WERI-Rb-1 (cell line): ENCODE measurements around the gene GAPVD1.
"Not testable (repeated sequence)": the region's sequence is repeated elsewhere in the genome, so short reads cannot be mapped to it uniquely, and the experiment has no call there.

Experiments used
- DNase-seq: peaks from one replicate; pipeline ENCODE4 v3.0.0-alpha.2; 2020
- H3K27ac ChIP-seq: fragments of 250-450 bp; sonication (Bioruptor Pico); 2 replicates; pipeline ENCODE4 v1.5.1; 2020; ENCODE audit warnings: mild to moderate bottlenecking, moderate library complexity
- H3K27me3 ChIP-seq: fragments of 250-450 bp; sonication (Bioruptor Pico); 2 replicates; pipeline ENCODE4 v1.5.1; 2021; ENCODE audit warnings: mild to moderate bottlenecking, low read depth, moderate library complexity; ENCODE audit not compliant: insufficient read depth, severe bottlenecking
- H3K36me3 ChIP-seq: fragments of 250-450 bp; sonication (Bioruptor Pico); 2 replicates; pipeline ENCODE4 v1.5.1; 2020; ENCODE audit warnings: mild to moderate bottlenecking, moderate library complexity
- H3K4me3 ChIP-seq: 2 replicates; pipeline ENCODE4 v1.5.1; 2011; ENCODE audit warnings: low read depth, mild to moderate bottlenecking, control low read depth, low read length
- H3K9me3 ChIP-seq: fragments of 250-450 bp; sonication (Bioruptor Pico); 2 replicates; pipeline ENCODE4 v1.5.1; 2021; ENCODE audit warnings: mild to moderate bottlenecking, moderate library complexity; ENCODE audit not compliant: severe bottlenecking
- TF ChIP-seq, protein P1 (sequence below): IDR thresholded peaks from 2 replicates; pipeline ENCODE4 v1.5.1; 2011; ENCODE audit warnings: low read depth, mild to moderate bottlenecking, control low read depth, inconsistent platforms, low read length

The GAPVD1 gene

DNA sequence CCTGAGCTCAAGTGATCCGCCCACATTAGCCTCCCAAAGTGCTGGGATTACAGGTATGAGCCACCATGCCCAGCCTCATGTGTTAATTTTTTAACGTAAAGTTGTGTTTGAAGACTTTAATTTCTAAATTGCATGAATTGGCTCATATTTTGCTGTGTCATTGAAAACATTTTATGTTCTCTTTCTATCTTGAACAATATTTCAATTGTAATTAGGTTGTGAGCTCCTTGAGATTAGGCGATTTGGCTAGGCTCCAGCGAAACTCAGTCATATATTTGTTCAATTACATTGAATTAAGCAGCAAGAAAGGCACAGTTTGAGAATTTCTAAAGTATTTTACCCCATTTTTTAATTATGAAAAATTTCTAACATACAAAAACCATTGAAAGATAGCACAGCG lies 34.0 kb downstream of the GAPVD1 start:
- H3K9me3 ChIP-seq, result no peaks in the 10 kb centered on the region
- H3K36me3 ChIP-seq, result peaks cover 23% of the 10 kb centered on the region
- TF ChIP-seq, protein P1, sequence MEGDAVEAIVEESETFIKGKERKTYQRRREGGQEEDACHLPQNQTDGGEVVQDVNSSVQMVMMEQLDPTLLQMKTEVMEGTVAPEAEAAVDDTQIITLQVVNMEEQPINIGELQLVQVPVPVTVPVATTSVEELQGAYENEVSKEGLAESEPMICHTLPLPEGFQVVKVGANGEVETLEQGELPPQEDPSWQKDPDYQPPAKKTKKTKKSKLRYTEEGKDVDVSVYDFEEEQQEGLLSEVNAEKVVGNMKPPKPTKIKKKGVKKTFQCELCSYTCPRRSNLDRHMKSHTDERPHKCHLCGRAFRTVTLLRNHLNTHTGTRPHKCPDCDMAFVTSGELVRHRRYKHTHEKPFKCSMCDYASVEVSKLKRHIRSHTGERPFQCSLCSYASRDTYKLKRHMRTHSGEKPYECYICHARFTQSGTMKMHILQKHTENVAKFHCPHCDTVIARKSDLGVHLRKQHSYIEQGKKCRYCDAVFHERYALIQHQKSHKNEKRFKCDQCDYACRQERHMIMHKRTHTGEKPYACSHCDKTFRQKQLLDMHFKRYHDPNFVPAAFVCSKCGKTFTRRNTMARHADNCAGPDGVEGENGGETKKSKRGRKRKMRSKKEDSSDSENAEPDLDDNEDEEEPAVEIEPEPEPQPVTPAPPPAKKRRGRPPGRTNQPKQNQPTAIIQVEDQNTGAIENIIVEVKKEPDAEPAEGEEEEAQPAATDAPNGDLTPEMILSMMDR, result no peak

DNA sequence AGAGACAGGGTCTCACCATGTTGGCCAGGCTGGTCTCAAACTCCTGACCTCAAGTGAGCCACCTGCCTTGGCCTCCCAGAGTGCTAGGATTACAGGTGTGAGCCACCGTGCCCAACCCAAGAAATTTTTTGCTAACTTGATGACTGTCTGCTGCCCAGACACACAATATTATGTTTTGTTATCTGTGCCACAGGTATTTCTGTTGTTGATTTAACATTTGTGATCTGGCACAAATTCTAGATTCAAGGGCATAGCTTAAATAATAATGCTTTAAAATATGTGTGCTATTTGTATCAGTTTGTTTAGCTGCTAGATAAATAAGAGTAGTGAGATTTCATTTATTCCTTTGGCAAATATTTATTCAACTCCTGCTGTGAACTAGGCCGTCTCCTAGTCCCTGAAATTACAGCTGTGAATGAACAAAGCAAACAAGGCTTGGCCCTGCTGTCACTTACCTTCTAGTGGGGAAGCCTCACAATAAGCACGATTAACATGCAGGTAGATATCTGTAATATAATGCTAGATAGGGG lies 35.3 kb downstream of the GAPVD1 start:
- Histone ChIP-seq H3K27me3 (no peaks in the 10 kb centered on the region), H3K4me3 (no peak overlapping the region), H3K27ac (no peak overlapping the region), H3K9me3 (no peaks in the 10 kb centered on the region), H3K36me3 (peaks cover 30% of the 10 kb centered on the region)
- TF ChIP-seq, protein P1, result no peak
- no peak for DNase-seq

More for the DNA sequence above, 34.0 kb downstream of the GAPVD1 start:
- Histone ChIP-seq H3K27ac (no peak overlapping the region), H3K4me3 (no peak overlapping the region), H3K27me3 (no peaks in the 10 kb centered on the region)
- no peak for DNase-seq

DNA sequence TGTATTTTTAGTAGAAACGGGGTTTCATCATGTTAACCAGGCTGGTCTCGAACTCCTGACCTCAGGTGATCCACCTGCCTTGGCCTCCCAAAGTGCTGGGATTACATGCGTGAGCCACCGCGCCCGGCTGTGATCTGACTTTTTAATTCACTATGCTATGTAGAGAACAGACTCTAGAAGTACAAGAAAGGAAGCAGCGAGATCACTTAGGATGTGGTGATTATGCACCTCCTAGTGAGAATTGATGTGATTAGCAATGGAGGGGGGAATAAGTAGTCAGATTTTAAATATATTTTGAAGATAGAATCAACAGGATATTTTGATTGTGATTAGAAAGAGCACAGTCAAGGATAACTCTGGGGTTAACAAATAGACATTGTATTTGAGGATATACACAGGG lies 36.3 kb downstream of the GAPVD1 start:
- no peak for DNase-seq
- Histone ChIP-seq H3K9me3 (no peaks in the 10 kb centered on the region), H3K36me3 (peaks cover 40% of the 10 kb centered on the region), H3K4me3 (no peak overlapping the region), H3K27me3 (no peaks in the 10 kb centered on the region), H3K27ac (no peak overlapping the region)
- TF ChIP-seq, protein P1, result no peak

DNA sequence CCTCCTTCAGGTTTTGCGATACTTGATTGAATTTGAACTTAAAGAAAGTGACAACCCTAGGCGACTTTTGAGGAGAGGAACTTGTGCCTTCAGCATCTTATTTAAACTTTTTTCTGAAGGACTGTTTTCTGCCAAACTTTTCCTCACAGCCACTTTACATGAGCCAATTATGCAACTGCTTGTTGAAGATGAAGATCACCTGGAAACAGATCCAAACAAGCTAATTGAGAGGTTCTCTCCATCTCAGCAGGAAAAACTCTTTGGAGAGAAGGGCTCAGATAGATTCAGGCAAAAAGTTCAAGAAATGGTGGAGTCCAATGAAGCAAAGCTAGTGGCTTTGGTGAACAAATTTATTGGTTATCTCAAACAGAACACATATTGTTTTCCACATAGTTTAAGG lies 40.6 kb downstream of the GAPVD1 start:
- Histone ChIP-seq H3K9me3 (no peaks in the 10 kb centered on the region), H3K27me3 (no peaks in the 10 kb centered on the region), H3K36me3 (peaks cover 63% of the 10 kb centered on the region), H3K27ac (no peak overlapping the region), H3K4me3 (no peak overlapping the region)
- TF ChIP-seq, protein P1, result no peak
- DNase-seq, result no peak

DNA sequence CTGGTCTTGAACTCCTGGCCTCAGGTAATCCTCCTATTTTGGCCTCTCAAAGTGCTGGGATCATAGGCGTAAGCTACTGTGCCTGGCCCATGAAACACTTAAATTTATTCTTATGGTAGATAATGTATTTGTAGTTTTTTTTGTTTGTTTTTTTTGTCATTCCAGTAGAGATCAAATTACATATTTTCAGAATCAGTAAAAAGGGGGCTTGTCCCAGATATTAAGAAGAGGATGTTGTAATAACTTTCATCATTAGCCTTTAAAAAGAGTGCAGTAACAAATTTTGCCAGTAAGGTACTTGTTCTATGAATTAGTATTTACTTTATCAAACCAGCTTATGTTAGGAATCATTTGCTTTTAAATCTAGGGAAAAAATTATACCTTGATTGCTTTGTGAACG lies 42.6 kb downstream of the GAPVD1 start:
- Histone ChIP-seq H3K27me3 (no peaks in the 10 kb centered on the region), H3K4me3 (no peak overlapping the region), H3K9me3 (no peaks in the 10 kb centered on the region), H3K36me3 (peaks cover 70% of the 10 kb centered on the region), H3K27ac (no peak overlapping the region)
- TF ChIP-seq, protein P1, result no peak
- no peak for DNase-seq

DNA sequence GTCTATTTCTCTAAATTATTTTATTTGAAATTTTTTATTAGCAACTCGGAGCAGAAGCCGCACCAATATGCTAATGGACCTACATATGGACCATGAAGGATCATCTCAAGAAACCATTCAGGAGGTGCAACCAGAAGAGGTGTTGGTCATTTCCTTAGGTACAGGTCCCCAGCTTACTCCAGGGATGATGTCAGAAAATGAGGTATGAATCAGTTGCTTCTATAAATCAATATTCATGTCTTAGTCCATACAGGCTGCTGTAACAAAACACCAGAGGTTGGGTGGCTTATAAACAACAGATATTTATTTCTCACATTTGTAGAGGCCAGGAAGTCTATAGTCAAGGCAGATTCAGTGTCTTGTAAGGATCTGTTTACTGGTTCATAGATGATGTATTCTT lies 50.8 kb downstream of the GAPVD1 start:
- Histone ChIP-seq H3K27ac (no peak overlapping the region), H3K27me3 (no peaks in the 10 kb centered on the region), H3K4me3 (no peak overlapping the region), H3K36me3 (peaks cover 86% of the 10 kb centered on the region), H3K9me3 (peaks cover 10% of the 10 kb centered on the region)
- DNase-seq, result no peak
- TF ChIP-seq, protein P1, result no peak

DNA sequence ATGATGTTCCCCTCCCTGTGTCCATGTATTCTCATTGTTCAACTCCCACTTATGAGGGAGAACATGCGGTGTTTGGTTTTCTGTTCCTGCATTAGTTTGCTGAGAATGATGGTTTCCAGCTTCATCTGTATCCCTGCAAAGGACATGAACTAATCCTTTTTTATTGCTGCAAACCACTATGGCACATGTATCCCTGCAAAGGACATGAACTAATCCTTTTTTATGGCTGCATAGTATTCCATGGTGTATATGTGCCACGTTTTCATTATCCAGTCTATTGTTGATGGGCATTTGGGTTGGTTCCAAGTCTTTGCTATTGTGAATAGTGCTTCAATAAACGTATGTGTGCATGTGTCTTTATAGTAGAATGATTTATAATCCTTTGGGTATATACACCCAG lies 54.7 kb downstream of the GAPVD1 start:
- H3K9me3 ChIP-seq, result peaks cover 16% of the 10 kb centered on the region
- not testable (repeated sequence) for H3K27ac ChIP-seq, H3K27me3 ChIP-seq, H3K4me3 ChIP-seq, DNase-seq
- peaks cover 70% of the 10 kb centered on the region for H3K36me3 ChIP-seq
